ENCODE data around the gene SMC1A.
"Not testable (repeated sequence)": the region's sequence is repeated elsewhere in the genome, so short reads cannot be mapped to it uniquely, and the experiment has no call there.

Gene SMC1A

DNA sequence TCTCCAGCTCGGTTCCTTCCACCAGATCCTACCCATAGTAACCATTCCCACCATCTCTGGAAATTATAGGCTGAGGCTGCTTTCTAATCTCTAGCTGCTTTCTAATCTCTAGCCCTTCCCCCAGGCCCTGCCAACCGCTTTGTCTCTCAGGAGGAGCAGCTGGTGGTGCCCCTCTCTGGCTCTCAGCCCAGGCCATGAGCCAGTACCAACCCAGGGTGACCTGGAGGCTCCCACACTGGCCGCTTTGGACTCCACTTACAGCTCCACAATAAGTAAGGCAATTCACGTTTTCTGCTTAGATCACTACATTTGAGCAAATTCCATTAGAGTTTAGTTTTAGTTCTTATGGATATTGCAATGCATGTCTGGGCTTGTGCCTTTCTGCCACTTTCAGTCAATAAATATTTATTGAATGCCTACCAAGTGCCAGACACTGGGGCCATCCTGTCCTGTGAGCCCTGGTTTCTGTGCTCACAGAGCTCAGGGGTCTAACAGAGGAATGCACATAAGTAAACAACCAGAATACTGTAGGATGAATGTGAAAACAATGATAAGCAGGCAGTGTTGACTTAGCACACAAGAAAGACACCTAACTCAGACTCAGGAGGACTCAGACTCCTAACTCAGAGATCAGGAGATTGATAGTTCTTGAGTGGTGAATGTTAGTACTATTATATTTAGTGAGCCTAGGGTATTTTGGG is 38.9 kb downstream of the SMC1A start:
- TF ChIP-seq POLR2AphosphoS5 (IDR thresholded peaks at IDR 0.05; ENCODE audit: low read depth, low read length) (no peak), PAX5 (IDR thresholded peaks at IDR 0.05; ENCODE audit: insufficient read depth, low read length, severe bottlenecking) (no peak), TAF1 (IDR thresholded peaks at IDR 0.05; ENCODE audit: low read depth, low read length) (no peak), POLR2A (IDR thresholded peaks at IDR 0.05; ENCODE audit: low read depth, low read length) (no peak), SPI1 (IDR thresholded peaks at IDR 0.05; ENCODE audit: low read depth, low read length) (no peak), POU2F2 (IDR thresholded peaks at IDR 0.05; ENCODE audit: low read depth, low read length) (no peak)
- DNase-seq (ENCODE audit: insufficient read length, low spot score) (no peak), FAIRE-seq (no peak)

- TF ChIP-seq SPI1 (IDR thresholded peaks at IDR 0.05; ENCODE audit: low read depth, low read length) = no peak
- TF ChIP-seq PAX5 (IDR thresholded peaks at IDR 0.05; ENCODE audit: insufficient read depth, low read length, severe bottlenecking) = no peak
- TF ChIP-seq POLR2AphosphoS5 (IDR thresholded peaks at IDR 0.05; ENCODE audit: low read depth, low read length) = no peak
- no peak for TF ChIP-seq POU2F2 (IDR thresholded peaks at IDR 0.05; ENCODE audit: low read depth, low read length)
- no peak for TF ChIP-seq TAF1 (IDR thresholded peaks at IDR 0.05; ENCODE audit: low read depth, low read length)
- TF ChIP-seq POLR2A (IDR thresholded peaks at IDR 0.05; ENCODE audit: low read depth, low read length) = no peak
- no peak for DNase-seq (ENCODE audit: insufficient read length, low spot score)
- FAIRE-seq = no peak
These were observed 42.7 kb downstream of the SMC1A start for GRCh38 chrX:53379747-53380146.

GRCh38 chrX:53379008-53379710 is 43.3 kb downstream of the SMC1A start:
- FAIRE-seq (no peak), DNase-seq (ENCODE audit: insufficient read length, low spot score) (no peak)
- TF ChIP-seq PAX5 (IDR thresholded peaks at IDR 0.05; ENCODE audit: insufficient read depth, low read length, severe bottlenecking) = no peak
- no peak for TF ChIP-seq POLR2A (IDR thresholded peaks at IDR 0.05; ENCODE audit: low read depth, low read length)
- TF ChIP-seq POLR2AphosphoS5 (IDR thresholded peaks at IDR 0.05; ENCODE audit: low read depth, low read length) = no peak
- TF ChIP-seq SPI1 (IDR thresholded peaks at IDR 0.05; ENCODE audit: low read depth, low read length) = no peak
- TF ChIP-seq TAF1 (IDR thresholded peaks at IDR 0.05; ENCODE audit: low read depth, low read length) = no peak
- no peak for TF ChIP-seq POU2F2 (IDR thresholded peaks at IDR 0.05; ENCODE audit: low read depth, low read length)

- no peak for DNase-seq (ENCODE audit: insufficient read length, low spot score)
- no peak for TF ChIP-seq PAX5 (IDR thresholded peaks at IDR 0.05; ENCODE audit: insufficient read depth, low read length, severe bottlenecking)
- TF ChIP-seq SPI1 (IDR thresholded peaks at IDR 0.05; ENCODE audit: low read depth, low read length) = no peak
- FAIRE-seq = no peak
These were observed 45.0 kb downstream of the SMC1A start for GRCh38 chrX:53377464-53377863.

DNA sequence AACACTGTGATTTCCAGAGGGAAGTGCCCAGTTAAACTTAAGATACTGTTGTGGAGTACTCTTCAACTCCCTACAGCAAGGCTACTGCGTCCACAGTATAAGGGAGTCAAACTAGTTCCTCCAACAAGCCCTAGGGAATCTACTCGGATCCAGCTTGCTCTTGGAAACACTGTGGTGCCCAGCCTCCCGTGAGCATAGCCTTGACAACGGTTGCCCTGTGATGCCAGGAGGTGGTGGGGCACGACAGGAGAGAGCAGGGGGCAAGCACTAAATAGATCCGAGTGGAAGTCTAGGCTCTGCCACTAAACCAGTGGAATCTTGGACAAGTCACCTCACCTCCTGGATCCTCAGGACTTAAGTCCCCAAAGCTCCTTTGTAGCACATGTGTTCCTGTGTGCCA is 45.6 kb downstream of the SMC1A start:
- no peak for DNase-seq (ENCODE audit: insufficient read length, low spot score)
- TF ChIP-seq TAF1 (IDR thresholded peaks at IDR 0.05; ENCODE audit: low read depth, low read length) (no peak), POU2F2 (IDR thresholded peaks at IDR 0.05; ENCODE audit: low read depth, low read length) (no peak), PAX5 (IDR thresholded peaks at IDR 0.05; ENCODE audit: insufficient read depth, low read length, severe bottlenecking) (no peak), POLR2AphosphoS5 (IDR thresholded peaks at IDR 0.05; ENCODE audit: low read depth, low read length) (no peak), POLR2A (IDR thresholded peaks at IDR 0.05; ENCODE audit: low read depth, low read length) (no peak), SPI1 (IDR thresholded peaks at IDR 0.05; ENCODE audit: low read depth, low read length) (no peak)
- peak; percentile 81 for FAIRE-seq

- TF ChIP-seq POU2F2 (IDR thresholded peaks at IDR 0.05; ENCODE audit: low read depth, low read length) = no peak
- no peak for TF ChIP-seq POLR2AphosphoS5 (IDR thresholded peaks at IDR 0.05; ENCODE audit: low read depth, low read length)
- no peak for TF ChIP-seq POLR2A (IDR thresholded peaks at IDR 0.05; ENCODE audit: low read depth, low read length)
- no peak for TF ChIP-seq TAF1 (IDR thresholded peaks at IDR 0.05; ENCODE audit: low read depth, low read length)
- TF ChIP-seq SPI1 (IDR thresholded peaks at IDR 0.05; ENCODE audit: low read depth, low read length) = no peak
- no peak for TF ChIP-seq PAX5 (IDR thresholded peaks at IDR 0.05; ENCODE audit: insufficient read depth, low read length, severe bottlenecking)
- peak; percentile 69 for FAIRE-seq
- no peak for DNase-seq (ENCODE audit: insufficient read length, low spot score)
These were observed 47.5 kb downstream of the SMC1A start for GRCh38 chrX:53374923-53375322.

- no peak for TF ChIP-seq POLR2A (IDR thresholded peaks at IDR 0.05; ENCODE audit: low read depth, low read length)
- no peak for TF ChIP-seq PAX5 (IDR thresholded peaks at IDR 0.05; ENCODE audit: insufficient read depth, low read length, severe bottlenecking)
- no peak for TF ChIP-seq POLR2AphosphoS5 (IDR thresholded peaks at IDR 0.05; ENCODE audit: low read depth, low read length)
- no peak for TF ChIP-seq POU2F2 (IDR thresholded peaks at IDR 0.05; ENCODE audit: low read depth, low read length)
- no peak for DNase-seq (ENCODE audit: insufficient read length, low spot score)
- FAIRE-seq = no peak
These were observed 48.1 kb downstream of the SMC1A start for GRCh38 chrX:53374222-53374820.

- FAIRE-seq = no peak
- no peak for TF ChIP-seq POU2F2 (IDR thresholded peaks at IDR 0.05; ENCODE audit: low read depth, low read length)
- no peak for TF ChIP-seq PAX5 (IDR thresholded peaks at IDR 0.05; ENCODE audit: insufficient read depth, low read length, severe bottlenecking)
- no peak for TF ChIP-seq TAF1 (IDR thresholded peaks at IDR 0.05; ENCODE audit: low read depth, low read length)
- no peak for TF ChIP-seq POLR2A (IDR thresholded peaks at IDR 0.05; ENCODE audit: low read depth, low read length)
- TF ChIP-seq POLR2AphosphoS5 (IDR thresholded peaks at IDR 0.05; ENCODE audit: low read depth, low read length) = no peak
- TF ChIP-seq SPI1 (IDR thresholded peaks at IDR 0.05; ENCODE audit: low read depth, low read length) = no peak
These were observed 49.1 kb downstream of the SMC1A start for GRCh38 chrX:53373307-53373706.

DNA sequence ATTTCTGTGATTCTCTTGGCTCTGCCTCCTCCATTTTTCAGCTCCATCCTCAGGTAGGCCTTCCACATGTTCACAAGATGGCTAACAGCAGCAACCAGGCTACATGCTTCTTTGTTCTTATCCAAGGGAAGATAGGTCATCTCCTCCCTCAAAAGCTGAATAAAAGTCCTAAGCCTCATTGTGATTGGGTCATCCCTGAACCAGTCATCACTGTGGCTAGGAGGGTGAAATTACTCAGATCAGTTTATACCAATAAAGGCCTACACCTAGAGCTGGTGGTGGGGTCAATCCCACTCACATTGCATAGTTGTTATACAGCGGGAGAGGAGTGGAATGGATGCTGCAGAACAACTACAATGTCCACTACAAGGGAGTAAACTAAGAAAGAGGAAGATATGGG is 56.0 kb downstream of the SMC1A start:
- FAIRE-seq = peak; percentile 41
- not testable (repeated sequence) for DNase-seq (ENCODE audit: insufficient read length, low spot score)

More at GRCh38 chrX:53373307-53373706, 49.1 kb downstream of the SMC1A start:
- no peak for DNase-seq (ENCODE audit: insufficient read length, low spot score)

GRCh38 chrX:53362449-53362848 is 60.0 kb downstream of the SMC1A start:
- FAIRE-seq = peak; percentile 35
- no peak for DNase-seq (ENCODE audit: insufficient read length, low spot score)

More at GRCh38 chrX:53362449-53362848, 60.0 kb downstream of the SMC1A start:
- TF ChIP-seq POLR2A (IDR thresholded peaks at IDR 0.05; ENCODE audit: low read depth, low read length) (no peak), POU2F2 (IDR thresholded peaks at IDR 0.05; ENCODE audit: low read depth, low read length) (no peak), TAF1 (IDR thresholded peaks at IDR 0.05; ENCODE audit: low read depth, low read length) (no peak)
